ENCODE results near the gene SGMS2.

DNA sequence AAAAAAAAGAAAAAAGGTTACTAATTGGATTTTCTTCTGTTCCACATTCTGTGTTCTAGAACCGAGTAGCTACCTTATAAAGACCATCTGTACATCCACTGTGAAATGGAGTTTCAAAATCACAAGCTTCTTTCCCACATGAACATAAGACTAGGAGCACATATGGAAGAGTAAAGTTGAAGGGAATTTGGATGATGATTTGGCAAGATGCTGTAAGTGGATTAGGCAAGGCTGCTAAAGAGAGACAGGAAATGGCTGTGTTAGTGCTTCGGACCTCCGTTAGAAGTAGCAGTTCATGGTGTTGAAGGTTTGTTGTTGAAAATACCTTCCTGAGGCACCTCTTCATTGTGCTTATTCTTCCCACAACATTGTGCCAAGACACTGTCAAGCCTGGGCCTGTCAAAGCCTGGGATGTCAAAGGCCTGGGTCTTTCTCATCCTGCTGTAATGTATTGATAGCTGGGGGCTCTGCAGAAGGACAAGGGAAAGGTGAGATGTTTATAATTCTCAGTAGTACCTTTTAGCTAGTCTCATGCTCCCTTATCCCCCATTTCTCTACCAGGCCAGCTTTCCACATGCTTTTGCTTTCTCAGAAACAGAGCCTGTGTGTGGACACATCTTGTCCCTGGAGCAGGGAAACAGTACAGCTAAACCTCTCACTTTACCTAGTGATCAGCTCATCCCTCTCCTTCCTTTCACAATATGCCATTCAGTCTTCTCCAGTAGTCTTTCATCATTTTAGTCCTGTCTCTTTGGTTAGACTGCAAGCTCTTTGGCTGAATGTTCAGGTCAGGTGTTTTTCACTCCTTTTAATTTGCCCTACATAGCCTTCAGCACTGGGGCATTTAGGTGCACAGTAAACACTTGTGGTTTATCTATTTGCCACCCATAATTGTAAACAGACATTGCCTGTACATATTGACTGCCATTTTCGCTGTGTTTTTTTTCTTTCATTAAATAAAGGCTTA is 68.7 kb downstream of the SGMS2 start:
- TF ChIP-seq CTCF (conservative IDR thresholded peaks at IDR 0.05; ENCODE audit: low read depth, low read length) (no peak), EZH2 (IDR thresholded peaks at IDR 0.05; ENCODE audit: low read length, unreplicated experiment) (no peak), EZH2phosphoT487 (IDR thresholded peaks at IDR 0.05; ENCODE audit: borderline replicate concordance, low read length) (no peak)

All from PC-3 (cell line).